SHP77 (cell line): ENCODE results near the gene KIF21A.
A peak's percentile ranks its signal among the peaks of the same experiment; 100 is the strongest.

Source experiments
- DNase-seq, 2 experiments: peaks; one replicate each; lab custom pipeline; 2025; lab: John Stamatoyannopoulos, UW

The KIF21A gene

GRCh38 chr12:39443081-39443928 is at the start of gene KIF21A:
Gene KIF21A (minus strand): TSS chr12:39443120. CDS start chr12:39442970, 150 bp downstream.
- DNase-seq = peak; percentile 91

- DNase-seq = no peak
Observed at GRCh38 chr12:39490500-39491282, 47.8 kb upstream of the KIF21A start.

- no peak for DNase-seq
Observed at GRCh38 chr12:39483597-39483996, 40.7 kb upstream of the KIF21A start.

DNA sequence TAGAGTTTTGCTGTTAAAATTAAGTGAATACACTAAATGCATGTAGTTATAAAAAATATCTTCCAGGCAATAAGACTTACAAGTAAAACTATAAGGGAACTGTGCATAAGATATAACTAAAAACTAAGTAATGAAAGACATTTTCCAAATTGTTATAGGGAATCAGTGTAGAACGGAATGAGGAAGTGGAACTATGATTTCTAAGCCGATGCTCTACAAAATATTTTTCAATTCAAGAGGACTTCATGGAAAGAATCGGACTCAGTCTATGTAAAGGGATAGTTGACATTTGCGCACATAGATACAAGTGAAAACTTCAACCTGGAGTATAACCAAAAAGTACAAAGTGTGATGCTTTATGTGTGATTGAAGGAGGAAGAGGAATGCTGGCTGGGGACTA is 40.1 kb upstream of the KIF21A start:
- no peak for DNase-seq

DNA sequence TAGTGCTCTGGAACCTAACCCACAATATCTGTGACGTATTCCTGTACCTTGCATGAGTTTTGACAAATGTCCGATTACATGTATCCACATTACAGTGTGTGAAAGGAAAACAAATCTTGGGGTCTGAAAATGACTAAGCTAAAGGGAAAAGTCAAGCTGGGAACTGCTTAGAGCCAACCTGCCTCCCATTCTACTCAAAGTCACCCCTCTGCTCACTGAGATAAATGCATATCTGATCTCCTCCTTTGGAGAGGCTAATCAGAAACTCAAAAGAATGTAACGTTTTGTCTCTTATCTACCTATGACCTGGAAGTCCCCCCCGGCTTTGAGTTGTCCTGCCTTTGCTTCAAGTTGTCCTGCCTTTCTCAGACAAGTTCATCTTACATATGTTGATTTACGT is 34.0 kb upstream of the KIF21A start:
- DNase-seq = no peak

GRCh38 chr12:39476121-39476520 is 33.2 kb upstream of the KIF21A start:
- DNase-seq = peak in 1 of 2 experiments; percentile 19

GRCh38 chr12:39475136-39475535 is 32.2 kb upstream of the KIF21A start:
- peak; percentile 21 to 43 for DNase-seq

- DNase-seq = no peak
Observed at GRCh38 chr12:39467432-39467870, 24.5 kb upstream of the KIF21A start.

GRCh38 chr12:39464976-39465695 is 22.2 kb upstream of the KIF21A start:
- DNase-seq = no peak

DNA sequence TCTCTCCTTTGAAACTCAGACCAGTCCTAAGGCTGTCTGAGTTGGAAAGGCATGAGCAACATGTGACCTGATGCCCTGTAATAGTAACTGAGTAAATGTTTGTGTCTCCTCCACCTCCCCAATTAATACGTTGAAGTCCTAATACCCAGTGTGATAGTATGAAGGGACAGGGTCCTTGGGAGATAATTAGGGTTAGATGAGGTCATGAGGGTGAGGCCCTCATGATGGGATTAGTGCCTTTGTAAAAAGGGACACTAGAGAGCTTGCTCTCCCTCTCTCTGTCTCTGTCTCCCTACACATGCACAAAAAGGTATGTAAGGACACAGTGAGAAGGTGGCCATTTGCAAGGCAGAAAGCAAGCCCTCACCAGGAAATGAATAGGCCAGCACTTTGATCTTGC is 18.1 kb upstream of the KIF21A start:
- DNase-seq = no peak

DNA sequence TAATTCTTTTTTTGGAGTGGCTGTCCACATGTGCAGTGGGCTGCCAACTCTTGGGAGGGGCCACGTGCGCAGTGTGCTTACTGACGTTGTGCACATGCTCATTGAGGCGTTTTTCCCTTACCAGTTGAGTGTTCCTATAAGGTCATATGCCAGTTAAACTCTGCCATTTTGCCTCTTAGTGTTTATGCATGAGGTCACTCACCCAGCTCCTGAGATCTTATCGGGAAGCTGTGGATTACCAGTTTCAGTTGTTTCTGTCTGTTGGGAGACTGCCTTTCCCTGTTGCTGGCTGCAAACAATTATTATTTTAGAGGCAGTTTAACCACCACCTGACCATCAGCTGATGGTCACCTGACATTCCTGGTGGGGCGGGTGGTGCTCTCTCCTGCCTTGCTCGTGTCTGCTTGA is 16.1 kb upstream of the KIF21A start:
- no peak for DNase-seq

DNA sequence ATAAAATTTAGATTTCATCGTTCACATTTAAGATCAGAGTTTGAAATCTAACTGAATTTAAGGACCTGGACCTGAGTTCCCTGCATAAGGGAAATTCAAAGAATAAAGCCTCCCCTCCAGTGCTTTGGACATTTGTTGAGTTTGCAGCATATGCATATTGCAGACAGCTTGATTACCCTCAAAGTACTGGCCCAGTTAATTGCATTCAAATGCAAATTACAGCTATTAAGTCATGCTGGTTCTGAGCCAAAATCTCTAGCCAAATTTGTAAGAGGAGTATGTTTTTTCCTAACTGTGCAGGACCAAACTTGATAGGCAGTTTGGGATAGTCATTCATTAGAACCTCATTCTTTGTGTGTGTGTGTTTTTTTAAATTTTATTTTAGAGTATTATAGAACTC is 9.1 kb upstream of the KIF21A start:
- no peak for DNase-seq

DNA sequence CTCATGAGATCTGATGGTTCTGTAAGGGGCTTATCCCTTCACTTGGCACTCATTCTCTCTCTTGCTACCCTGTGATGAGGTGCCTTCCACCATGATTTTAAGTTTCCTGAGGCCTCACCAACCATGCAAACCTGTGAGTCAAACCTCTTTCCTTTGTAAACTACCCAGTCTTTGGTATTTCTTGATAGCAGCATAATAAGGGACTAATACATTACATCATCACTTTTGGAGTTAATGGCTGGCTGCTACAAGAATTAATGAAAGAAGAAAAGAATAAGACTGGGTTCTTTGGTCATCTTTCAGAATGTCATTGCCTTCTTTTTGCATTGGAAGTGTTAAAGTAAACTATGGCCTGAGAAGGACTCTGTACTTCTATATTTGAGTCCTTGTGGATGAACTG is 5.1 kb upstream of the KIF21A start:
- DNase-seq = no peak

DNA sequence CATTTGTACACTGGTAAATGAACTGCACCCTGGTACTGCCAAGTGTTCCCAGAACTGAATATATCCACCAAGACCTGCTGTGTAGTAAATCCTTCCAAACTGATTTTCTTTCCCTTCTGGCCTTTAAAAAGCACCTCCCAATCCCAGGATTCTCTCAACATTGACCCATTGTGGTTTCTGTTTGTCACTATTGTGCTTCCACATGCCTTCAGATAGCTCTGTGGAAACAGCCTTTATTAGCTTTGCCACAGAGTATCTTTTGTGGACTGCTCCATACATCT is 949 bp upstream of the KIF21A start:
- DNase-seq = no peak

- DNase-seq = no peak
Observed at GRCh38 chr12:39442831-39443080, 164 bp downstream of the KIF21A start.

DNA sequence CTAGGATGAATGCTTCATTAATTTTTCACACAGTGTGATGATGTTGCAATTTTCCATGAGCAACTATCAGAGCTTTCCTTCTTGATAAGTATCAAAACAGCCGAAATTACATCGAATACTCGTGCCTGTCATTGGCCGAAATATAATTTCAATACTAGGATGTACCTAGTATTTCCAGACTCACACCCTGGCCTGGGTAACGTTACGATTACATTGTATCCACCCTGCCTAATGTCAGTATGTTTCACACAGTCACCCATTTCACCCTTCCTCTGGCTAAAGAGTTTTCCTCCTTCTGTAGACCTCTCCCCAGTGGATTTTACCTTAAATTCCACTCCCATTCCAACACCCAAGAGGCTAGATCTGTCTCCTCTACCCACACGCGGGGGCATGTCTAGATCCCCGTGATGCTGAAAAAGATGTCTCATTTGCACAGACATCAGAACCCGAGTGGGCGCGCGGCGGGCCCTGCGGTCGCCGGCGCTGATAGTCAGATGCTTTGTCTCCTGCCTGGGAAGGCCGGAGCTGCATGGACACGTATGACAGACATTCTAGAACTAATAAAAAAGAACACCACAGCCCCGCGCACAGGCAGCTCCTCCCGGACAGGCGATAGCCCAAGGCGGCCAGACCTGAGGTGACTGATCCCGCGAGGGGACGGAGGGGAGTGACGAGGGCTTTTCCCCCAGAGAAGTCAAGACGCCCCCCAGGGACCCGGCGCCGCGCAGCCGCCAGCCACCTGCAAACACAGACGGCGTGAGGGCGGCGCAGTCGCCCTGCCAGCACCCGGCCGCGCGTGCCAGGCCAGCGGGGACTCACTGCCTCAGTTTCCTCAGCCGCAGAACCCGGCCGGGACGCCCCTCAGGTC is 723 bp downstream of the KIF21A start:
- peak; percentile 49 to 54 for DNase-seq

DNA sequence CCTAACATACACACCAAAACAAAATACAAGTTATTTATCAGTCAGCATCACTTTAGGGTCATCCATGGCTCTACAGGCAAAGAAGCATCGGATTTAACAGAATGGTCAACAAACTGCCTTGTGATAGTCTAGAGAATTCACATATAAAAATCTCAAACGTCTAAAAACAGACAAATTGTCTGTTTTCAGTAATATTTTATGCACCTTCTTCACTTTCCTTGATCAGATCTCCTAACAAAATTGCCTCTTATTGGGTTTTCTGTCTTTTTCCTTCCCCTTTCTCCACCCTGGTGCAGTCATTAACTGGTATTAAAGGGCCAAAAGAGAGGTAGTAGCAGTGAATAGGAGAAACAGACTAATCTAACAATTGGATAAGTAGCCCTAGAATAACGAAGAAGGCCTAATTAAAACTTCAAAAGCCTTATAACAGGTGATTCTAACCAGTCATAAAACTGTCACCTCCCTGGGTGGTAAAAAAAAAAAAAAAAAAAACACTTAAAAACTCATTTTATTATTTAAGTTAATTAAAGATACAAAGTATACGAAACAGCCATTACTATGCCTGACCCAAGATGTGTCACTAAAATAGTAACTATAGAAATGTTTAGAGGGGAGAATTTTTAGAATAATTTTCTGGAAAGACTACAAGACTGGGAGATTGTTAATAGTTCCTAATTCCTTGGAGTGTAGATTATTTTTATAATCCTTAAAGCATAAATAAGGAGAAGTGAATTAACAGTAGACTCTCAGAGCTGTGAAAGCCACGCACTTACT is 1.5 kb downstream of the KIF21A start:
- DNase-seq = no peak

- DNase-seq = no peak
Observed at GRCh38 chr12:39440781-39441180, 2.1 kb downstream of the KIF21A start.

DNA sequence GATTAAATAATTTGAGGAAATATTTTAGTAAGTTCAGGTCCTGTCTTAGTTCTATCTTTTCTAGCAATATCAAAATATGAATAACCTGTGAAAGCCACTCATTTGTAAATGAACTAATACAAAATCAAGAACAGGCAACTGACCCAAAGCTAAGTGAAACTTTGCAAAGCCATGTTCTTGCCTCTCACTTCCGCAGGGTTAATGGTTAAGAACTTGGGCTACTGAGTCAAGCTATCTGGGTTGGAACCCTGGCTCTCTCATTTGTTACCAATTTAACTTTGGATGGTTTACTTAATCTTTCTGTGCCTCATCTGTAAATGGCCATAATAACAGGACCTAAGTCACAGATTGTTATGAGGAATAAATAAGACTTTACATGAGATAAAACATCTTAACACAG is 2.8 kb downstream of the KIF21A start:
- no peak for DNase-seq

- DNase-seq = no peak
Observed at GRCh38 chr12:39435531-39435930, 7.4 kb downstream of the KIF21A start.

- DNase-seq = no peak
Observed at GRCh38 chr12:39431797-39432196, 11.1 kb downstream of the KIF21A start.
